Measurements from ENCODE around the gene TLL1.

- TF ChIP-seq CTCF (conservative IDR thresholded peaks at IDR 0.05; ENCODE audit: low read depth, low read length) (no peak), EZH2 (IDR thresholded peaks at IDR 0.05; ENCODE audit: borderline replicate concordance, low read depth, low read length, poor library complexity, severe bottlenecking) (no peak)
Observed at GRCh38 chr4:166067915-166068314, 194.9 kb downstream of the TLL1 start.
